Neural progenitor cell (in vitro differentiated cells): ENCODE data around the gene BAMBI.

Experiments
- CTCF ChIP-seq: fragments of 200-600 bp; sonication (generic); IDR thresholded peaks from 2 replicates; pipeline ENCODE4 v1.5.1; 2017; ENCODE audit warnings: antibody characterized with exemption, mild to moderate bottlenecking
- EZH2 ChIP-seq: fragments of 200-600 bp; sonication (generic); IDR thresholded peaks from 2 replicates; pipeline ENCODE4 v1.6.1; 2017; ENCODE audit warnings: antibody characterized with exemption, mild to moderate bottlenecking, moderate library complexity
- EZH2phosphoT487 ChIP-seq: fragments of 200-600 bp; sonication (generic); IDR thresholded peaks from 2 replicates; pipeline ENCODE4 v1.6.1; 2017; ENCODE audit warnings: antibody characterized with exemption

- no peak for TF ChIP-seq CTCF
- TF ChIP-seq EZH2phosphoT487: no peak
- no peak for TF ChIP-seq EZH2
Measured at GRCh38 chr10:28732091-28732490, 54.8 kb downstream of the BAMBI start.
